ENCODE data around the gene QRFPR.
"Not testable (repeated sequence)": the region's sequence is repeated elsewhere in the genome, so short reads cannot be mapped to it uniquely, and the experiment has no call there.

Gene QRFPR

GRCh38 chr4:121380776-121381462 is at the start of gene QRFPR:
QRFPR (minus strand) TSS chr4:121381018; CDS start chr4:121380647, 371 bp downstream.
- no peak for DNase-seq

- no peak for DNase-seq
These were observed 47.9 kb upstream of the QRFPR start for GRCh38 chr4:121428721-121429120.

- DNase-seq: no peak
These were observed 40.8 kb upstream of the QRFPR start for GRCh38 chr4:121421594-121421993.

GRCh38 chr4:121411151-121411744 is 30.4 kb upstream of the QRFPR start:
- no peak for DNase-seq

GRCh38 chr4:121408567-121408966 is 27.7 kb upstream of the QRFPR start:
- not testable (repeated sequence) for DNase-seq

- DNase-seq: no peak
These were observed 19.8 kb upstream of the QRFPR start for GRCh38 chr4:121400632-121401031.

GRCh38 chr4:121397941-121398601 is 17.3 kb upstream of the QRFPR start:
- DNase-seq: no peak

- no peak for DNase-seq
These were observed 16.6 kb upstream of the QRFPR start for GRCh38 chr4:121397434-121397833.

GRCh38 chr4:121392426-121393086 is 11.7 kb upstream of the QRFPR start:
- no peak for DNase-seq

- DNase-seq: no peak
These were observed 9.5 kb upstream of the QRFPR start for GRCh38 chr4:121390335-121390734.

- no peak for DNase-seq
These were observed 1.5 kb downstream of the QRFPR start for GRCh38 chr4:121379276-121379675.

- DNase-seq: no peak
These were observed 3.7 kb downstream of the QRFPR start for GRCh38 chr4:121377076-121377475.

GRCh38 chr4:121376556-121376955 is 4.3 kb downstream of the QRFPR start:
- no peak for DNase-seq

- DNase-seq: no peak
These were observed 4.7 kb downstream of the QRFPR start for GRCh38 chr4:121376097-121376496.

- no peak for DNase-seq
These were observed 5.6 kb downstream of the QRFPR start for GRCh38 chr4:121375262-121375661.

- DNase-seq: no peak
These were observed 7.0 kb downstream of the QRFPR start for GRCh38 chr4:121373841-121374240.

- peak; percentile 24 to 43 for DNase-seq
These were observed 10.0 kb downstream of the QRFPR start for GRCh38 chr4:121370729-121371325.

GRCh38 chr4:121360495-121360894 is 20.3 kb downstream of the QRFPR start:
- no peak for DNase-seq

- DNase-seq: no peak
These were observed 22.3 kb downstream of the QRFPR start for GRCh38 chr4:121358473-121358872.

GRCh38 chr4:121353213-121353612 is 27.6 kb downstream of the QRFPR start:
- DNase-seq: no peak

- no peak for DNase-seq
These were observed 36.7 kb downstream of the QRFPR start for GRCh38 chr4:121344098-121344497.

- DNase-seq: no peak
These were observed 40.6 kb downstream of the QRFPR start for GRCh38 chr4:121340247-121340646.

GRCh38 chr4:121339824-121340223 is 41.0 kb downstream of the QRFPR start:
- DNase-seq: no peak
